Central memory CD8-positive, alpha-beta T cell (primary cell): ENCODE results near the gene NFX1.

Source experiments
- ATAC-seq: fragments of 150-1000 bp; cut with Tn5 transposase; replicated peaks from 2 replicates; pipeline ENCODE4 v1.10.0; 2022; ENCODE audit warnings: mild to moderate bottlenecking, moderate FRiP score, moderate number of reproducible peaks; ENCODE audit not compliant: poor library complexity, severe bottlenecking; ENCODE audit errors: extremely low read depth
- DNase-seq, 2 donors: peaks; one replicate each; pipeline ENCODE4 v3.0.0; 2021; ENCODE audit warnings: low spot score in 2 of 2
- H3K27ac Mint-ChIP-seq: one replicate; pipeline ENCODE4 v1.8.0; 2022; ENCODE audit warnings: low read depth, mild to moderate bottlenecking, moderate library complexity, mixed read lengths
- H3K27me3 Mint-ChIP-seq: one replicate; pipeline ENCODE4 v1.8.0; 2022; ENCODE audit warnings: mixed read lengths
- H3K36me3 Mint-ChIP-seq: one replicate; pipeline ENCODE4 v1.8.0; 2022; ENCODE audit warnings: mild to moderate bottlenecking, moderate library complexity, mixed read lengths; ENCODE audit not compliant: insufficient read depth
- H3K4me1 Mint-ChIP-seq: one replicate; pipeline ENCODE4 v1.8.0; 2022; ENCODE audit warnings: mixed read lengths
- H3K4me3 Mint-ChIP-seq: one replicate; pipeline ENCODE4 v1.8.0; 2022; ENCODE audit warnings: mild to moderate bottlenecking, moderate library complexity, mixed read lengths
- H3K9me3 Mint-ChIP-seq: one replicate; pipeline ENCODE4 v1.8.0; 2022; ENCODE audit warnings: mixed read lengths

NFX1 gene

GRCh38 chr9:33290247-33291030 is at the start of gene NFX1:
NFX1 (plus strand) TSS chr9:33290516; CDS start chr9:33290573, 57 bp downstream.
- peaks cover 36% of the 10 kb centered on the region for H3K4me1 Mint-ChIP-seq
- H3K36me3 Mint-ChIP-seq: peaks cover 26% of the 10 kb centered on the region
- peak within 1 kb of the TSS; percentile 84 for H3K4me3 Mint-ChIP-seq

DNA sequence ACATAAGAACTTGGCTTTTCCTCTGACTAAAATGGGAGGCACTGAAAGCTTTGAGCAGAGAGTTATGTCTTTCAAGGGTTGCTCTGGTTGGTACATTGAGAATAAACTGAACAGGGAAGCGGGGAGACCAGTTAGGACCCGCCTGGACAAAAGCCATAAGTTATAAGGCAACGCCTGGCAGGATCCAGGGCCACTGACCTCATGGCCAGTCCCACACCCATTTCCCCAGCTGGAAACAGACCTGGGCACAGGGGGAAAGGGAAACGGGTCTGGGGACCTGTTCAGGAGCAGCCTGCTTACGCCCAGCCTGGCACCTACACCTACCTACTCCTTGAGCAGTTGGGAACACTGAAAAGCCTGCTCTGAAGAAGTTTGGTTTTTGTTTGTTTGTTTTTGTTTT is 49.0 kb upstream of the NFX1 start:
- Mint-ChIP-seq H3K27me3 (peaks cover 29% of the 10 kb centered on the region), H3K27ac (no peak overlapping the region), H3K36me3 (peaks cover 4% of the 10 kb centered on the region), H3K9me3 (no peaks in the 10 kb centered on the region), H3K4me1 (peaks cover 5% of the 10 kb centered on the region), H3K4me3 (no peak overlapping the region)
- no peak for DNase-seq
- no peak for ATAC-seq

More at GRCh38 chr9:33290247-33291030, at the start of gene NFX1:
- H3K27ac Mint-ChIP-seq: peak within 1 kb of the TSS; percentile 97
- H3K27me3 Mint-ChIP-seq: no peaks in the 10 kb centered on the region
- ATAC-seq (peak; percentile 88), DNase-seq (peak; percentile 95 to 99)
- no peaks in the 10 kb centered on the region for H3K9me3 Mint-ChIP-seq

DNA sequence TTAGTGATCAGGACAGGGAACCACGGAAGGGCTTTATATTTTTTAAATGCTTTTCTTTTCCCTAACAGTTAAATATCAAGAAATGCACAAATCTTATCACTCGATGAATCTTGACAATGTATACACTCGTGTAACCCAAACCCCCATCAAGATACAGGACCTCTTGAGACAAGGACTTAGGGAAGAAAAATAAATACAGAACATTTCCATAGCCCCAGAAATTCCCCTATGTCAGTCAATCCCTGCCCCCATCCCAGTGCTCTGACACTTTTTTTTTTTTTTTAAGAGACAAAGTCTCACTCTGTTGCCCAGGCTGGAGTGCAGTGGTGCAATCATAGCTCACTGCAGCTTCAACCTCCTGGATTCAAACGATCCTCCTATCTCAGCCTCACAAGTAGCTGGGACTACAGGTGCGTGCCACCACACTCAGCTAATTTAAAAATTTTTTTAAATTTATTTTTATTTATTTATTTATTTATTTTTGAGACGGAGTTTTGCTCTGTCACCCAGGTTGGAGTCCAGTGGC is 47.6 kb upstream of the NFX1 start:
- DNase-seq (no peak), ATAC-seq (no peak)
- Mint-ChIP-seq H3K36me3 (peaks cover 4% of the 10 kb centered on the region), H3K4me3 (no peak overlapping the region), H3K27me3 (peaks cover 27% of the 10 kb centered on the region), H3K27ac (no peak overlapping the region), H3K4me1 (peaks cover 5% of the 10 kb centered on the region), H3K9me3 (no peaks in the 10 kb centered on the region)

DNA sequence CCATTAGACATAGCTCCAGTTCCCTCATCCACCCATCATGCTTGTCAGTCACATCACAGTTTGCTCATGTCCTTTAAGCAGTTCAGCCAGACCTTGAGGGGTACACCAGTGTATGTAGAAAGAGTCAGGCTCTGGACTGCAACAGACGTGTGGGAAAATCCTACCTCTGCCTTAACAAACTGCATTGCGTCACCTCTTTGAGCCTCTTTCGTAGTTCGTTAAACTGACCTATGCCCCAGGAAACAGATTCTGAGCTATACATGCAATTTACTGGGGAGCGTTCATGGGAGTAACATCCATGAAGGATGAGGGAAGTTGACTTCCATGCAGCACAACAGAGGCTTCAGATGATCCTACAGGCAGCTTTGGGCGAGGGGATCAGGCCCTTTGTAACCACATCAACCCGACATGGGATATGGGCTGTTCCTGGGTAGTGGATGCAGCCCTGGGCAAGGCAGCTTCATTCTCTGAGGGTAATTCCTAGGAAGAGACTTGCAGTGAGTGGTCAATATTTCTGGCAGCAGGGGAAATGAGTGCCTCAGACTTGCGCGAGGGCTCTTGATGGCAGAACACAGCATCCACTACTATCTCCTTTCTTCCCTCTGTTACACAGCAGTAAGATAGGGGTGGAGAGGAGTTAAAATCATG is 46.1 kb upstream of the NFX1 start:
- Mint-ChIP-seq H3K4me1 (peaks cover 5% of the 10 kb centered on the region), H3K4me3 (no peak overlapping the region), H3K27ac (no peak overlapping the region), H3K27me3 (peaks cover 27% of the 10 kb centered on the region), H3K36me3 (peaks cover 6% of the 10 kb centered on the region), H3K9me3 (no peaks in the 10 kb centered on the region)
- DNase-seq (no peak), ATAC-seq (no peak)

- Mint-ChIP-seq H3K27me3 (peaks cover 20% of the 10 kb centered on the region), H3K4me1 (no peaks in the 10 kb centered on the region), H3K9me3 (no peaks in the 10 kb centered on the region), H3K27ac (no peak overlapping the region), H3K4me3 (no peak overlapping the region), H3K36me3 (peaks cover 6% of the 10 kb centered on the region)
- ATAC-seq (no peak), DNase-seq (no peak)
Observed at GRCh38 chr9:33245341-33245740, 45.0 kb upstream of the NFX1 start.

DNA sequence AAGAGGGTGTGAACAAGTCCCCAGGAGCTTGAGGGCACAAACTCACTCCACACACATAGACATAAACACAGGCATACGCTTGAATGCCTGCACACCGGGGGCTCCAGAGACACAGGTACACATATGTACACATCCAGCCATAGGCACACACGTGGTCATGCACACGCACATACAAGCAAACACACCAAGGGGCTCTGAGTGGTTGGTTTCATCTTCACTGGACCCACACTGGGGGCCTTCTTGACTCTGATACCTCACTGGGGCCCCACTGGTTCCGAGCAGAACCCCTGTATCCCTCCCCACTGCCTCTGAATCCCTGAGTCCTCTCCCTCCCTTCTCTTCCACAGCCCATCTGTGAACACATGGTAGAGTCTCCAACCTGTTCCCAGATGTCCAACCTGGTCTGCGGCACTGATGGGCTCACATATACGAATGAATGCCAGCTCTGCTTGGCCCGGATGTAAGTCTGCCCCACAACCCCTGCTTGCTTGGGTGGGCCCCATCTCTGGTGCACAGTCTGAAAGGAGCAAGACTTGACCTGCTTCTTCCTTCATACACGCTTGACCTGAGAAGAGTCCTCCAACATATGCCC is 44.0 kb upstream of the NFX1 start:
- peaks cover 6% of the 10 kb centered on the region for H3K36me3 Mint-ChIP-seq
- H3K27ac Mint-ChIP-seq: no peak overlapping the region
- H3K27me3 Mint-ChIP-seq: peaks cover 10% of the 10 kb centered on the region
- H3K4me3 Mint-ChIP-seq: no peak overlapping the region
- H3K9me3 Mint-ChIP-seq: no peaks in the 10 kb centered on the region
- ATAC-seq (no peak), DNase-seq (no peak)
- H3K4me1 Mint-ChIP-seq: no peaks in the 10 kb centered on the region

DNA sequence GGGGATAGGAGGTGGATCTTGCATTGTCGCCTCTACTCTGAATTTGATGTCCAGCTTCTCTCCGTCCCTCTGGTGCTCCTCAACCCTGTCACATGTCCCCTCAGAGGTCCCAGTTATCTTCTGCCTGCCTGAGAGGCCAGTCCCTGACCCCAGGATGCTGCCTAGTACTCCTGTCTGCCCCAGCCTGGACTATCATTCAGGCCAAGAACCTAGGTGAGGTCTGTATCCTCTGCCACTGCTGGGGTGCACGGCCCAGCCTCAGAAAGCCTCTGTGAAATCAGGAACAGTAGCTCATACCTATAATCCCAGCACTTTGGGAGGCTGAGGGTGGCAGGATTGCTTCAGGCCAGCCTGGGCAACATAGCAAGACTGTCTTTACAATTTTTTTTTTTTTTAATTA is 41.7 kb upstream of the NFX1 start:
- ATAC-seq (no peak), DNase-seq (no peak)
- Mint-ChIP-seq H3K27me3 (no peaks in the 10 kb centered on the region), H3K4me3 (no peak overlapping the region), H3K9me3 (no peaks in the 10 kb centered on the region), H3K27ac (no peak overlapping the region), H3K36me3 (peaks cover 11% of the 10 kb centered on the region), H3K4me1 (no peaks in the 10 kb centered on the region)

DNA sequence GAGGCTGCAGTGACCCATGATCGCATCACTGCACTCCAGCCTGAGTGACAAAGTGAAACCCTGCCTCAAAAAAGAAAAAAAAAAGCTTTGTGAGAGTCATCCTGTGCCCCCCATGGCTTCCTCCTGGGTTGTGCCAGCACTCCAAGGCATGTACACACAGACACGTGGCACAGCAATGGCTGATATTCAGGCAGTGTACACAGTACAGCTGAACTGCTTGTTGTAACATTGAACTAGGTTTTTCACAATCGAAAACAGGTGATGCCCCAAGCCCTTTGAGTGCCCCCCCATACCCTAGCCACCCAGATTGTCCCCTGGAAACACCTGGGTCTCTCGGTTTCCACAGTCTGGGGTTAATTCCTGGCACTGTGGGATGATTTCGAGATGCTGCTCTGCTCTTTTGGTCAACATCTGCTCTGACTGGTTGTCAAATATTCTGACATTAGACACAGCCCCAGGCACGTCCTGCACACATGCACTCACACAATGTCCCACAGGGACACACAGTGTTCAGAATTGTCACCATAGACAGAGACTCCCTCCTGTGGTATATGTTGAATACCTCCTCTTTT is 41.1 kb upstream of the NFX1 start:
- Mint-ChIP-seq H3K36me3 (peaks cover 16% of the 10 kb centered on the region), H3K27ac (peak overlapping the region; percentile 0), H3K4me3 (no peak overlapping the region), H3K9me3 (no peaks in the 10 kb centered on the region), H3K4me1 (no peaks in the 10 kb centered on the region), H3K27me3 (no peaks in the 10 kb centered on the region)
- DNase-seq: no peak
- no peak for ATAC-seq

- no peaks in the 10 kb centered on the region for H3K27me3 Mint-ChIP-seq
- no peaks in the 10 kb centered on the region for H3K4me1 Mint-ChIP-seq
- peaks cover 24% of the 10 kb centered on the region for H3K36me3 Mint-ChIP-seq
- ATAC-seq (no peak), DNase-seq (no peak)
- no peak overlapping the region for H3K4me3 Mint-ChIP-seq
- peak overlapping the region; percentile 0 for H3K27ac Mint-ChIP-seq
- no peaks in the 10 kb centered on the region for H3K9me3 Mint-ChIP-seq
Observed at GRCh38 chr9:33249983-33250382, 40.3 kb upstream of the NFX1 start.

DNA sequence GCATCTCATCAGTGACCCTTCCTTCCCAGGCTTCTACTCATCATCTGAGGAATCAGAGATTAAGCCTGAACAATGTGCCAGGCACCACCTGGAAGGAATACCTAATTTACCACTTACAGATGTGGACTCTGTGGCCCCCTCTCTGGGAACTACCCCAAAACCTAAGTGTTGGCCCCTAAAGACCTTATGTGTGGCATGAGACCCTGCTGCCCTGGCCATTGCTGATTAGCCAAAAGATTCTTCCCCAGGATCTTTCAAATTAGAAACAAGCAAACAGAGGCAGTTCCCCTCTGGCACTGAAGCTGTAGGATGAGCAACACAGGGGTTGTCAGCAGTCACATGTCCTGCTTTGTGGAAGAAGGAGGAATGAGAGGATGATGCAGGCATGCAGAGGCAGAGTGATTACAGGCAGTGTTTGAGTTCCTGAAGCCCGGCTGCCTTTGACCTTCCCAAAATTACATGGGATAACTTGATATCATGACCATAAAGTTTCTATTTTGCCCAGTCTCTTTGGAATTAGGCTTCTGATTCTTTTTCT is 39.8 kb upstream of the NFX1 start:
- H3K27ac Mint-ChIP-seq: peak overlapping the region; percentile 0
- H3K9me3 Mint-ChIP-seq: no peaks in the 10 kb centered on the region
- no peaks in the 10 kb centered on the region for H3K4me1 Mint-ChIP-seq
- H3K36me3 Mint-ChIP-seq: peaks cover 27% of the 10 kb centered on the region
- DNase-seq (no peak), ATAC-seq (no peak)
- no peaks in the 10 kb centered on the region for H3K27me3 Mint-ChIP-seq
- no peak overlapping the region for H3K4me3 Mint-ChIP-seq

DNA sequence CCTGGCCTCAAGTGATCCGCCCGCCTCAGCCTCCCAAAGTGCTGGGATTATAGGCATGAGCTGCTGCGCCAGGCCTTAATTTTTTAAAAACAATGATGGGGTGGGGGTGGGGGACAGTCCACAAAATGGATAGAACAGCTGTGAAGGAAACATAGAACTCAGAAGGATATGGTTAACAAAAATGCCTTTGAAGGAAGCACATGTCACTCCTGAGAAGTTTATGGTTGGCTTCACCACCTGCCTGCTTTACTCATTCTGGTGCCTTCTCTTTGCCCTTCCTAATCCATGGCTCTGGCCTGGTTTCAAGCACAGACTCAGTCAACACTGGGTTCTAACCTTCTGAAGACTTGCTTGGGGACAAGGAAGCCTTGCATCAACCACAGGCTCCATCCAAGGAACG is 36.1 kb upstream of the NFX1 start:
- Mint-ChIP-seq H3K4me3 (no peak overlapping the region), H3K9me3 (no peaks in the 10 kb centered on the region), H3K4me1 (no peaks in the 10 kb centered on the region), H3K27ac (no peak overlapping the region), H3K36me3 (peaks cover 58% of the 10 kb centered on the region), H3K27me3 (no peaks in the 10 kb centered on the region)
- ATAC-seq: no peak
- DNase-seq: no peak

- DNase-seq: no peak
- Mint-ChIP-seq H3K27ac (no peak overlapping the region), H3K4me1 (peaks cover 5% of the 10 kb centered on the region), H3K9me3 (no peaks in the 10 kb centered on the region), H3K4me3 (no peak overlapping the region), H3K27me3 (no peaks in the 10 kb centered on the region), H3K36me3 (peaks cover 65% of the 10 kb centered on the region)
- no peak for ATAC-seq
Observed at GRCh38 chr9:33255014-33255413, 35.3 kb upstream of the NFX1 start.
